GM19328 (cell line): Measurements from ENCODE around the gene PLSCR5.

Experiments
- ATAC-seq: cut with Tn5 transposase; IDR thresholded peaks from one replicate; pipeline ENCODE4 v1.9.1; 2021; ENCODE audit warnings: mild to moderate bottlenecking, moderate library complexity; ENCODE audit not compliant: unreplicated experiment

Gene PLSCR5

GRCh38 chr3:146546366-146546965 is 58.7 kb downstream of the PLSCR5 start:
- no peak for ATAC-seq

GRCh38 chr3:146544929-146545528 is 60.1 kb downstream of the PLSCR5 start:
- peak; percentile 8 for ATAC-seq

- peak; percentile 82 for ATAC-seq
These were observed 60.9 kb downstream of the PLSCR5 start, which contains the start of gene PLSCR1 for GRCh38 chr3:146544002-146544928. Gene PLSCR1, minus strand, starts transcription at chr3:146544607. Its CDS starts 8,055 bp downstream, at chr3:146536552.

GRCh38 chr3:146543461-146544001 is 61.6 kb downstream of the PLSCR5 start:
- ATAC-seq = peak; percentile 4

- ATAC-seq = no peak
These were observed 62.2 kb downstream of the PLSCR5 start for GRCh38 chr3:146542978-146543377.

GRCh38 chr3:146542179-146542578 is 63.0 kb downstream of the PLSCR5 start:
- no peak for ATAC-seq

GRCh38 chr3:146540978-146541377 is 64.2 kb downstream of the PLSCR5 start:
- ATAC-seq = no peak

GRCh38 chr3:146540236-146540635 is 64.9 kb downstream of the PLSCR5 start:
- no peak for ATAC-seq

- ATAC-seq = no peak
These were observed 65.8 kb downstream of the PLSCR5 start for GRCh38 chr3:146539315-146539714.

GRCh38 chr3:146537603-146538002 is 67.5 kb downstream of the PLSCR5 start:
- no peak for ATAC-seq

- ATAC-seq = no peak
These were observed 68.5 kb downstream of the PLSCR5 start for GRCh38 chr3:146536681-146537080.
